ENCODE data around the gene ELOB. TPM values are rescaled to one million over a fixed set of nuclear protein-coding genes. Genes with fewer than 3 reads are reported as not detected.

Gene ELOB
- total RNA-seq (2021) (259 and 401 TPM in 2 replicates), Bru-seq, nascent RNA (percentile 88 among the genes with signal in this experiment), BruChase-seq, experiment 1, labeled RNA remaining after a 2-hour chase (percentile 89 among the genes with signal in this experiment), BruChase-seq, experiment 2, labeled RNA remaining after a 6-hour chase (percentile 90 among the genes with signal in this experiment)
- long read RNA-seq, transcript ELOB-201 (5 exons, 582 nt): minor isoform, 8 of 899 reads
- long read RNA-seq, transcript ELOB-203 (4 exons, 991 nt): major isoform, 716 of 899 reads
- long read RNA-seq, transcript ELOB-202 (3 exons, 997 nt): minor isoform, 133 of 899 reads
- long read RNA-seq, transcript ELOB-205 (3 exons, 331 nt): minor isoform, 9 of 899 reads
- long read RNA-seq, partial matches to known transcripts: 12 of 899 reads
- long read RNA-seq, other reads (novel, unspliced or antisense): 20 of 899 reads

GRCh38 chr16:2777231-2777902 is at the start of gene ELOB:
Gene ELOB (minus strand): TSS chr16:2777280. CDS start chr16:2777239, 41 bp downstream.
- peak within 1 kb of the TSS; percentile 78 for H3K4me3 ChIP-seq
- H3K27me3 ChIP-seq (ENCODE audit: insufficient read depth, low read depth): no peaks in the 10 kb centered on the region
- H3K36me3 ChIP-seq (ENCODE audit: low read depth): 0 out of 2 replicates have a peak, but pooled peaks cover 4% of the 10 kb centered on the region
- H3K9me2 ChIP-seq (ENCODE audit: insufficient read depth): no peaks in the 10 kb centered on the region
- peaks cover 15% of the 10 kb centered on the region for H4K20me1 ChIP-seq (ENCODE audit: insufficient read depth)
- TF ChIP-seq EZH2 (IDR thresholded peaks at IDR 0.05; ENCODE audit: low read depth) (no peak), CTCF (conservative IDR thresholded peaks at IDR 0.05) (no peak)
- peaks cover 50% of the 10 kb centered on the region for H3F3A ChIP-seq (ENCODE audit: insufficient read depth, low read depth)
- peak within 1 kb of the TSS; percentile 94 for H3K27ac ChIP-seq
- TSS peak; percentile 62 for BruUV-seq (replicated peaks)
- peak within 1 kb of the TSS; percentile 72; the same call in 1 of the 2 replicates for H2AFZ ChIP-seq
- POLR2A ChIA-PET (ENCODE audit: unreplicated experiment): interaction anchor here (0.6 to 0.7 kb wide), 4 partner anchors 26 to 81 kb away, joined by 3 to 7 read pairs (median 3); partner anchors contain the start of gene PRSS22
- peaks cover 51% of the 10 kb centered on the region for H3K79me2 ChIP-seq (ENCODE audit: low read depth)
- peaks cover 20% of the 10 kb centered on the region for H3K4me1 ChIP-seq (replicated peaks; ENCODE audit: insufficient read depth)
- peak within 1 kb of the TSS; percentile 99 for H3K4me2 ChIP-seq
- peak; percentile 46 to 88 for DNase-seq
- no peaks in the 10 kb centered on the region for H3K9me3 ChIP-seq (ENCODE audit: insufficient read depth, low read depth)
- CTCF ChIA-PET: interaction anchor here (0.5 kb wide), 1 partner anchor 17 kb away, joined by 7 read pairs; no protein-coding TSS in a partner anchor
- intact Hi-C loops (cut with micrococcal nuclease; ENCODE audit: unreplicated experiment): loop anchor here (2.0 to 5.0 kb wide), 2 partner anchors 40 to 81 kb away; partner anchors contain the start of genes PRSS21 and PRSS22

GRCh38 chr16:2825906-2826305 is 48.8 kb upstream of the ELOB start:
- intact Hi-C loops (cut with micrococcal nuclease; ENCODE audit: unreplicated experiment): no loop called here
- no peak for TF ChIP-seq CTCF (conservative IDR thresholded peaks at IDR 0.05)
- no peak for TF ChIP-seq EZH2 (IDR thresholded peaks at IDR 0.05; ENCODE audit: low read depth)
- Histone ChIP-seq H3K27ac (no peak overlapping the region), H3F3A (ENCODE audit: insufficient read depth, low read depth) (peaks cover 25% of the 10 kb centered on the region; the same call in 1 of the 2 replicates), H3K4me1 (replicated peaks; ENCODE audit: insufficient read depth) (peaks cover 14% of the 10 kb centered on the region), H3K9me3 (ENCODE audit: insufficient read depth, low read depth) (no peaks in the 10 kb centered on the region), H3K36me3 (ENCODE audit: low read depth) (no peaks in the 10 kb centered on the region), H3K79me2 (ENCODE audit: low read depth) (no peaks in the 10 kb centered on the region), H3K4me2 (no peak overlapping the region), H4K20me1 (ENCODE audit: insufficient read depth) (no peaks in the 10 kb centered on the region), H3K9me2 (ENCODE audit: insufficient read depth) (no peaks in the 10 kb centered on the region), H3K4me3 (no peak overlapping the region), H3K27me3 (ENCODE audit: insufficient read depth, low read depth) (no peaks in the 10 kb centered on the region), H2AFZ (no peak overlapping the region)
- BruUV-seq (replicated peaks): no TSS peak
- no peak for DNase-seq
- ChIA-PET POLR2A (ENCODE audit: unreplicated experiment) (no interaction called here), CTCF (no interaction called here)

- no peak overlapping the region for H3K27ac ChIP-seq
- H3K9me2 ChIP-seq (ENCODE audit: insufficient read depth): no peaks in the 10 kb centered on the region
- intact Hi-C loops (cut with micrococcal nuclease; ENCODE audit: unreplicated experiment): no loop called here
- peaks cover 10% of the 10 kb centered on the region for H3K4me1 ChIP-seq (replicated peaks; ENCODE audit: insufficient read depth)
- H3K4me2 ChIP-seq: no peak overlapping the region
- H3K9me3 ChIP-seq (ENCODE audit: insufficient read depth, low read depth): no peaks in the 10 kb centered on the region
- DNase-seq: no peak
- CTCF ChIA-PET: no interaction called here
- H3F3A ChIP-seq (ENCODE audit: insufficient read depth, low read depth): peaks cover 25% of the 10 kb centered on the region; the same call in 1 of the 2 replicates
- POLR2A ChIA-PET (ENCODE audit: unreplicated experiment): no interaction called here
- no peaks in the 10 kb centered on the region for H3K27me3 ChIP-seq (ENCODE audit: insufficient read depth, low read depth)
- H2AFZ ChIP-seq: no peak overlapping the region
- no peak overlapping the region for H3K4me3 ChIP-seq
- H4K20me1 ChIP-seq (ENCODE audit: insufficient read depth): no peaks in the 10 kb centered on the region
- no TSS peak for BruUV-seq (replicated peaks)
- no peaks in the 10 kb centered on the region for H3K36me3 ChIP-seq (ENCODE audit: low read depth)
- no peak for TF ChIP-seq EZH2 (IDR thresholded peaks at IDR 0.05; ENCODE audit: low read depth)
- no peak for TF ChIP-seq CTCF (conservative IDR thresholded peaks at IDR 0.05)
- no peaks in the 10 kb centered on the region for H3K79me2 ChIP-seq (ENCODE audit: low read depth)
Measured at GRCh38 chr16:2825049-2825742, 48.1 kb upstream of the ELOB start.
